ENCODE data around the gene SKIC2. TPM values are rescaled to one million over a fixed set of nuclear protein-coding genes. Genes with fewer than 3 reads are reported as not detected.
"Not testable (repeated sequence)": the region's sequence is repeated elsewhere in the genome, so short reads cannot be mapped to it uniquely, and the experiment has no call there.

Gene SKIC2
- 10 to 100 TPM; 73.2 to 73.4 TPM for total RNA-seq

GRCh38 chr6:31958741-31959739 is at the start of gene SKIC2, which contains the start of gene NELFE:
Gene SKIC2 (plus strand): TSS chr6:31959175. CDS start chr6:31959193, 18 bp downstream.
Gene NELFE (minus strand): TSS chr6:31958971. CDS start chr6:31958446, 525 bp downstream.
- peak within 1 kb of the TSS; percentile 98 for H3K4me3 Mint-ChIP-seq
- ChIA-PET POLR2A (interaction anchor here (0.5 to 4.1 kb wide), 9 partner anchors 12 to 307 kb away, joined by 3 to 68 read pairs (median 4); partner anchors contain the start of genes BAG6 and DXO), CTCF (interaction anchor here (0.5 to 3.4 kb wide), 7 partner anchors 13 to 409 kb away, joined by 3 to 14 read pairs (median 3); partner anchors contain the start of genes DXO and VARS1)
- peak; percentile 99 for DNase-seq
- H3K27me3 Mint-ChIP-seq (ENCODE audit: low read depth), result no peaks in the 10 kb centered on the region
- H3K9me3 Mint-ChIP-seq (ENCODE audit: insufficient read depth), result no peaks in the 10 kb centered on the region
- peaks cover 68% of the 10 kb centered on the region for H3K36me3 Mint-ChIP-seq (ENCODE audit: low read depth)
- H3K27ac Mint-ChIP-seq, result peak within 1 kb of the TSS; percentile 99
- peak; percentile 96 for ATAC-seq
- peaks cover 35% of the 10 kb centered on the region for H3K4me1 Mint-ChIP-seq (ENCODE audit: low read depth)

DNA sequence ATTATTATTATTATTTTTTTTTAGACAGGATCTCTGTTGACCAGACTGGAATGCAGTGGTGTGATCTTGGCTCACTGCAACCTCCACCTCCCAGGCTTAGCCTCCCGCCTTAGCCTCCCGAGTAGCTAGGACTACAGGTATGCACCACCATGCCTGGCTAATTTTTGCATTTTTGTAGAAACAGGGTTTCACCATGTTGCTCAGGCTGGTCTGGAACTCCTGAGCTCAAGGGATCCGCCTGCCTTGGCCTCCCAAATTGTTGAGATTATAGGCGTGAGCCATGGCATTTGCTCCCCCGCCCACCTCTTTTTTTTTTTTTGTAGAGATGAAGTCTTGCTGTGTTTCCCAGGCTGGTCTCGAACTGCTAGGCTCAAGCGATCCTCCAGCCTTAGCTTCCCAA is 49.7 kb upstream of the SKIC2 start:
- H3K27ac Mint-ChIP-seq; H3K4me3 Mint-ChIP-seq; H3K4me1 Mint-ChIP-seq (ENCODE audit: low read depth); POLR2A ChIA-PET; H3K36me3 Mint-ChIP-seq (ENCODE audit: low read depth); ATAC-seq; DNase-seq; H3K9me3 Mint-ChIP-seq (ENCODE audit: insufficient read depth): not testable (repeated sequence)
- CTCF ChIA-PET, result interaction anchor here (0.6 kb wide), 1 partner anchor 17 kb away, joined by 3 read pairs; no protein-coding TSS in a partner anchor
- peaks cover 14% of the 10 kb centered on the region for H3K27me3 Mint-ChIP-seq (ENCODE audit: low read depth)

DNA sequence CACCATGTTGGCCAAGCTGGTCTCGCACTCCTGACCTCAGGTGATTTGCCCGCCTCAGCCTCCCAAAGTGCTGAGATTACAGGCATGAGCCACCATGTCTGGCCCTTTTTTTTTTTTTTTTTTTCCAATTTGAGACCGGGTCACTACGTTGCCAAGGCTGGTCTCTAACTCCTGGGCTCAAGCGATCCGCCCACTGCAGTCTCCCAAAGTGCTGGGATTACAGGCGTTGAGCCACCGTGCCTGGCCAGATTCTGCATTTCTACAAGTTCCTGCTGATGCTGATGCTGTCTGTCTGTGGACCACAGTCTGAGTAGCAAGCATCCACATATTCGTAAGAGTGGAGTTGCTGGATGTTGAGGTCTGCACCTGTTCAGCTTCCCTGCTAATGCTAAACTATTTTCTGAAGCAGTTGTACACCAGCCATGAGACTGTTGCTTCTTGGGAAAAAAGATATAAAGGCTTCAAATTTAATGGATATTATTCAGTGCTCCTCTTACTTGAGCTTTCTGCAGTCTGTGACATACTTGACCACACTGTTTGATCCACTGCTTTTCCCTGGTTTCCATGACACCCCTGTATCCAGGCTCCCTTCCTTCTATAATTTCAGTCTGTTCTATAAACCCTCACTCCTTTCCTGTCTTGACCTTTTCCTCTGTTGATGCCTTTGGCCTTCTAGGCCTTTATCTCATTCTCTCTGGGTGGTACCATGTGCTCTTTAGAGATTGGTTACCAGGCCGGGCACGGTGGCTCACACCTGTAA is 47.0 kb upstream of the SKIC2 start:
- no peak for DNase-seq
- Mint-ChIP-seq H3K27ac (no peak overlapping the region), H3K9me3 (ENCODE audit: insufficient read depth) (no peaks in the 10 kb centered on the region), H3K36me3 (ENCODE audit: low read depth) (no peaks in the 10 kb centered on the region), H3K4me1 (ENCODE audit: low read depth) (peaks cover 2% of the 10 kb centered on the region), H3K27me3 (ENCODE audit: low read depth) (peaks cover 16% of the 10 kb centered on the region), H3K4me3 (no peak overlapping the region)
- ChIA-PET CTCF (no interaction called here), POLR2A (no interaction called here)
- no peak for ATAC-seq

- ATAC-seq (no peak), DNase-seq (no peak)
- H3K27ac Mint-ChIP-seq, result no peak overlapping the region
- H3K4me1 Mint-ChIP-seq (ENCODE audit: low read depth), result no peaks in the 10 kb centered on the region
- no peaks in the 10 kb centered on the region for H3K9me3 Mint-ChIP-seq (ENCODE audit: insufficient read depth)
- no peak overlapping the region for H3K4me3 Mint-ChIP-seq
- ChIA-PET POLR2A (no interaction called here), CTCF (no interaction called here)
- no peaks in the 10 kb centered on the region for H3K36me3 Mint-ChIP-seq (ENCODE audit: low read depth)
- peaks cover 10% of the 10 kb centered on the region for H3K27me3 Mint-ChIP-seq (ENCODE audit: low read depth)
These were observed 43.6 kb upstream of the SKIC2 start for GRCh38 chr6:31915351-31915750.

DNA sequence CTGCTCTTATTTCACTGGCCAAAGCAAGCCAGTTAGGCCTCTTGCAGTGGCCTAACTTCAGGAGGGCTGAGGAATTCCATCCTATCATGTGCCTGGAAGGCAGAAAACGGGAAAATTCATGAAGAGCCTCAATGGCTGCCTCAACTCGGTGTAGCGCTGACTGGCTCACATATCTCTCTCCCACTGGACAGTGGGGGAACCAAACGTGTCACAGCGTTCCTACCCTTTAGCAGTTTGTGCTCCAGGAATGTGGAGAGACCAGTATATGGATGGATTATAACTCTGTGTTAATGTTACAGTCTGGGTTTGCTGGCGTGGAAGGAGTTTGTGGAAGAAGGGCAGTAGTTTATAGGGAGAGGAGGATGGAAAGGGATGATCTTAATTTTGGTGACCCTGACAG is 43.2 kb upstream of the SKIC2 start:
- Mint-ChIP-seq H3K4me3 (no peak overlapping the region), H3K27me3 (ENCODE audit: low read depth) (peaks cover 10% of the 10 kb centered on the region), H3K27ac (no peak overlapping the region), H3K36me3 (ENCODE audit: low read depth) (no peaks in the 10 kb centered on the region), H3K4me1 (ENCODE audit: low read depth) (no peaks in the 10 kb centered on the region), H3K9me3 (ENCODE audit: insufficient read depth) (no peaks in the 10 kb centered on the region)
- DNase-seq (no peak), ATAC-seq (no peak)
- ChIA-PET CTCF (no interaction called here), POLR2A (no interaction called here)

- H3K4me3 Mint-ChIP-seq, result no peak overlapping the region
- no peaks in the 10 kb centered on the region for H3K9me3 Mint-ChIP-seq (ENCODE audit: insufficient read depth)
- peaks cover 10% of the 10 kb centered on the region for H3K27me3 Mint-ChIP-seq (ENCODE audit: low read depth)
- CTCF ChIA-PET, result interaction anchor here (1.2 to 1.7 kb wide), 2 partner anchors 31 to 34 kb away, joined by 3 to 5 read pairs; no protein-coding TSS in a partner anchor
- DNase-seq, result no peak
- H3K36me3 Mint-ChIP-seq (ENCODE audit: low read depth), result no peaks in the 10 kb centered on the region
- H3K4me1 Mint-ChIP-seq (ENCODE audit: low read depth), result no peaks in the 10 kb centered on the region
- no peak for ATAC-seq
- POLR2A ChIA-PET, result no interaction called here
- no peak overlapping the region for H3K27ac Mint-ChIP-seq
These were observed 40.8 kb upstream of the SKIC2 start for GRCh38 chr6:31918069-31918720.

- ChIA-PET CTCF (interaction anchor here (1.7 kb wide), 1 partner anchor 32 kb away, joined by 7 read pairs; no protein-coding TSS in a partner anchor), POLR2A (no interaction called here)
- H3K27me3 Mint-ChIP-seq (ENCODE audit: low read depth), result peaks cover 10% of the 10 kb centered on the region
- DNase-seq (no peak), ATAC-seq (no peak)
- H3K36me3 Mint-ChIP-seq (ENCODE audit: low read depth), result no peaks in the 10 kb centered on the region
- no peak overlapping the region for H3K4me3 Mint-ChIP-seq
- H3K9me3 Mint-ChIP-seq (ENCODE audit: insufficient read depth), result no peaks in the 10 kb centered on the region
- no peaks in the 10 kb centered on the region for H3K4me1 Mint-ChIP-seq (ENCODE audit: low read depth)
- H3K27ac Mint-ChIP-seq, result no peak overlapping the region
These were observed 39.2 kb upstream of the SKIC2 start for GRCh38 chr6:31919624-31920303.

DNA sequence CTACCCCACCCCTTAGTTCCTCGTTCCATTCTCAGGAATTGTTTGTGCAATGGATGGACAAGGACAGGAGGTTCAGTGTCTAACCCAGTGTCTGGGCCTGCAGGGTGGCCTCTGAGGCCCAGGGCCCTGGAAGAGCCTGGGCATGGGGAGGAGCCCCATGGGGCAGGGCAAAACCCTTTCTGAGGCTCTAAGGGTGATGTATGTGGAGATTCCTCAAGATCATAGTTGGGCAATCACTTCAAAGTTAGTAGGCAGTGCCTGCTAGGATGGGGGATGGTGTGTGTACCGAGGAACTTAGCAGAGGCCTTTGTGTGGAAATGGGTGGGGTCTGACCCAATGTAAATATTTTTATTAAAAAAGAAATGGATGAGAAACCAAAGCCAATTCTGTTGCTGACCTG is 38.2 kb upstream of the SKIC2 start:
- ATAC-seq, result no peak
- Mint-ChIP-seq H3K9me3 (ENCODE audit: insufficient read depth) (no peaks in the 10 kb centered on the region), H3K4me3 (no peak overlapping the region), H3K4me1 (ENCODE audit: low read depth) (no peaks in the 10 kb centered on the region), H3K27me3 (ENCODE audit: low read depth) (peaks cover 2% of the 10 kb centered on the region), H3K27ac (no peak overlapping the region), H3K36me3 (ENCODE audit: low read depth) (no peaks in the 10 kb centered on the region)
- ChIA-PET POLR2A (no interaction called here), CTCF (interaction anchor here (1.7 kb wide), 1 partner anchor 31 kb away, joined by 7 read pairs; no protein-coding TSS in a partner anchor)
- DNase-seq, result no peak

DNA sequence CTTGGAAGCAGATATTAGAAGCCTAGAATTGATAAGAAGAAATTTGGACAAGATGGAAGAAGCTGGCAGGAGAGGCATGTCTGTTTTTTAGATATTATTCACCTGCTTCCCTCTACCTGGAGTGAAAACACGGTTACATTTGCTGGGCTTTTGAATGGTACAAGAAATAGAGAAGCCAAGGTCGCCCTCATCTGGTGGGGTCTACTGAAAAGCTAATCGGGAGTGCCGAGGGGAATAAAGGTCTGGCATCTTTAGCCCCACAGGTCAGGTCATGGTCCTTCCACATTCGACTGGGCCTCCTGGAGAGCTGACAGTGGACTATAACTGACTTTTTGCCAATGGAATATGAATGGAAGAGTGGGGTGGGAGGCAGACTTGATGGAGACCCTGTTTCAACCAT is 36.0 kb upstream of the SKIC2 start:
- Mint-ChIP-seq H3K4me3 (no peak overlapping the region), H3K27me3 (ENCODE audit: low read depth) (peaks cover 2% of the 10 kb centered on the region), H3K27ac (no peak overlapping the region), H3K4me1 (ENCODE audit: low read depth) (no peaks in the 10 kb centered on the region), H3K9me3 (ENCODE audit: insufficient read depth) (no peaks in the 10 kb centered on the region), H3K36me3 (ENCODE audit: low read depth) (no peaks in the 10 kb centered on the region)
- ATAC-seq, result no peak
- ChIA-PET CTCF (interaction anchor here (0.9 to 1.8 kb wide), 7 partner anchors 25 to 261 kb away, joined by 3 to 4 read pairs (median 3); partner anchors contain the start of gene NEU1), POLR2A (interaction anchor here (1.2 kb wide), 1 partner anchor 17 kb away, joined by 3 read pairs; no protein-coding TSS in a partner anchor)
- peak; percentile 42 for DNase-seq

GRCh38 chr6:31927242-31927862 is 31.6 kb upstream of the SKIC2 start, which contains the start of gene C2:
Gene C2 (plus strand): TSS chr6:31927717. CDS start chr6:31927753, 36 bp downstream.
- Mint-ChIP-seq H3K27me3 (ENCODE audit: low read depth) (peaks cover 2% of the 10 kb centered on the region), H3K36me3 (ENCODE audit: low read depth) (no peaks in the 10 kb centered on the region), H3K9me3 (ENCODE audit: insufficient read depth) (no peaks in the 10 kb centered on the region), H3K4me3 (no peak within 1 kb of the TSS), H3K27ac (no peak within 1 kb of the TSS), H3K4me1 (ENCODE audit: low read depth) (no peaks in the 10 kb centered on the region)
- DNase-seq, result no peak
- ChIA-PET CTCF (no interaction called here), POLR2A (no interaction called here)
- ATAC-seq, result no peak

Measured in activated CD8-positive, alpha-beta T cell treated with anti-CD3 and anti-CD28 coated beads, Interleukin-2, amount 10 ng/mL, durations not matched to agents 7 days and 5 days (primary cell).